MCF 10A (cell line): Measurements from ENCODE around the gene RP2. TPM values are rescaled to one million over a fixed set of nuclear protein-coding genes. Genes with fewer than 3 reads are reported as not detected.

Source experiments
- BruUV-seq: library from RNA; stranded (reverse); fragments of 400-500 nt; replicated peaks from 2 replicates; lab custom pipeline; 2021; lab: Mats Ljungman, UMichigan
- CTCF ChIA-PET: fragments of 300-600 bp; sonication (Branson Sonifier 250); formaldehyde crosslinking; extraction: SDS; loops from one replicate; lab custom pipeline; 2021; ENCODE audit warnings: antibody characterized with exemption, inconsistent platforms; lab: Yijun Ruan, JAX
- POLR2A ChIA-PET: fragments of 300-600, 350-650 bp; sonication (Branson Sonifier 250); formaldehyde crosslinking; extraction: SDS; loops from one replicate; lab custom pipeline; 2020; ENCODE audit warnings: antibody characterized with exemption, inconsistent platforms; lab: Yijun Ruan, JAX
- DNase-seq: peaks from one replicate; pipeline ENCODE4 v3.0.0-alpha.2; 2018; ENCODE audit not compliant: unreplicated experiment
- H3K27ac Mint-ChIP-seq: one replicate; pipeline ENCODE4 v1.8.0; 2022; ENCODE audit warnings: mild to moderate bottlenecking, low read depth, mixed read lengths; ENCODE audit not compliant: unreplicated experiment
- H3K27me3 Mint-ChIP-seq: one replicate; pipeline ENCODE4 v1.8.0; 2022; ENCODE audit warnings: mixed read lengths; ENCODE audit not compliant: insufficient read depth, unreplicated experiment
- H3K36me3 Mint-ChIP-seq: one replicate; pipeline ENCODE4 v1.8.0; 2022; ENCODE audit warnings: mild to moderate bottlenecking, moderate library complexity, mixed read lengths; ENCODE audit not compliant: insufficient read depth, unreplicated experiment
- H3K4me1 Mint-ChIP-seq: one replicate; pipeline ENCODE4 v1.8.0; 2022; ENCODE audit warnings: mixed read lengths; ENCODE audit not compliant: insufficient read depth, unreplicated experiment
- H3K4me3 Mint-ChIP-seq: one replicate; pipeline ENCODE4 v1.8.0; 2022; ENCODE audit warnings: mild to moderate bottlenecking, moderate library complexity, mixed read lengths; ENCODE audit not compliant: unreplicated experiment
- H3K9me3 Mint-ChIP-seq: one replicate; pipeline ENCODE4 v1.8.0; 2022; ENCODE audit warnings: mixed read lengths; ENCODE audit not compliant: unreplicated experiment
- CTCF ChIP-seq: fragments of 200-600 bp; IDR thresholded peaks from one replicate; pipeline ENCODE4 v1.8.0; 2022; ENCODE audit warnings: antibody characterized with exemption, mild to moderate bottlenecking; ENCODE audit not compliant: unreplicated experiment
- intact Hi-C: fragments of 100-400 bp; cut with micrococcal nuclease; formaldehyde crosslinking; loops from 2 replicates; pipeline ENCODE4 v1.14.1; 2022
- total RNA-seq: library from RNA; stranded (reverse); gene quantifications from 2 replicates; pipeline ENCODE4 v1.2.3, GENCODE V29; 2022

Gene RP2
- total RNA-seq, 1 experiment from 2014 or later = 5.4 TPM

GRCh38 chrX:46803140-46803539 lies 33.7 kb upstream of the RP2 start:
- ChIA-PET POLR2A (no interaction called here), CTCF (interaction anchor here (0.6 to 0.9 kb wide), 3 partner anchors 21 to 1659 kb away, joined by 3 read pairs; no protein-coding TSS in a partner anchor)
- Mint-ChIP-seq H3K36me3 (no peaks in the 10 kb centered on the region), H3K4me3 (no peak overlapping the region), H3K27ac (no peak overlapping the region), H3K9me3 (no peaks in the 10 kb centered on the region), H3K4me1 (no peaks in the 10 kb centered on the region), H3K27me3 (peaks cover 41% of the 10 kb centered on the region)
- peak; percentile 33 for TF ChIP-seq CTCF
- BruUV-seq = no TSS peak
- peak; percentile 37 for DNase-seq
- intact Hi-C loops = loop anchor here (1.0 kb wide), 1 partner anchor 227 kb away; no protein-coding TSS in a partner anchor

GRCh38 chrX:46805270-46805669 lies 31.6 kb upstream of the RP2 start:
- CTCF ChIA-PET = interaction anchor here (0.8 kb wide), 1 partner anchor 151 kb away, joined by 3 read pairs; no protein-coding TSS in a partner anchor
- BruUV-seq = no TSS peak
- Mint-ChIP-seq H3K9me3 (no peaks in the 10 kb centered on the region), H3K27ac (no peak overlapping the region), H3K4me3 (no peak overlapping the region), H3K36me3 (no peaks in the 10 kb centered on the region), H3K27me3 (peaks cover 62% of the 10 kb centered on the region), H3K4me1 (no peaks in the 10 kb centered on the region)
- TF ChIP-seq CTCF = no peak
- POLR2A ChIA-PET = no interaction called here
- no peak for DNase-seq
- intact Hi-C loops = no loop called here

GRCh38 chrX:46811121-46811520 lies 25.7 kb upstream of the RP2 start:
- no peak for TF ChIP-seq CTCF
- Mint-ChIP-seq H3K27me3 (peaks cover 69% of the 10 kb centered on the region), H3K4me3 (no peak overlapping the region), H3K9me3 (no peaks in the 10 kb centered on the region), H3K36me3 (no peaks in the 10 kb centered on the region), H3K27ac (no peak overlapping the region), H3K4me1 (no peaks in the 10 kb centered on the region)
- intact Hi-C loops = no loop called here
- no peak for DNase-seq
- POLR2A ChIA-PET = no interaction called here
- CTCF ChIA-PET = no interaction called here
- BruUV-seq = no TSS peak

- no peak overlapping the region for H3K27ac Mint-ChIP-seq
- no TSS peak for BruUV-seq
- no peaks in the 10 kb centered on the region for H3K36me3 Mint-ChIP-seq
- no peaks in the 10 kb centered on the region for H3K9me3 Mint-ChIP-seq
- H3K27me3 Mint-ChIP-seq = peaks cover 80% of the 10 kb centered on the region
- intact Hi-C loops = no loop called here
- no peaks in the 10 kb centered on the region for H3K4me1 Mint-ChIP-seq
- POLR2A ChIA-PET = no interaction called here
- CTCF ChIA-PET = no interaction called here
- no peak overlapping the region for H3K4me3 Mint-ChIP-seq
- no peak for DNase-seq
- TF ChIP-seq CTCF = no peak
Measured at GRCh38 chrX:46812445-46812844, 24.4 kb upstream of the RP2 start.
